AG04449 (cell line): ENCODE measurements around the gene C9orf50.

ENCODE experiments used
- CTCF ChIA-PET: fragments of 350-600 bp; formaldehyde crosslinking; extraction: SDS; loops from one replicate; lab custom pipeline; 2021; ENCODE audit warnings: antibody characterized with exemption; lab: Yijun Ruan, JAX
- POLR2A ChIA-PET: fragments of 400-600, 350-600 bp; formaldehyde crosslinking; extraction: SDS; loops from one replicate; lab custom pipeline; 2020; ENCODE audit warnings: antibody characterized with exemption, inconsistent platforms; lab: Yijun Ruan, JAX
- DNase-seq: peaks from one replicate; pipeline ENCODE4 v3.0.0-alpha.2; 2010; ENCODE audit warnings: low read depth, low spot score
- H3K4me3 ChIP-seq: 2 replicates; pipeline ENCODE4 v1.5.1; 2011; ENCODE audit warnings: low read depth, mild to moderate bottlenecking, control low read depth, low read length
- TF ChIP-seq, protein P1 (sequence below): IDR thresholded peaks from one replicate; pipeline ENCODE4 v1.5.1; 2011; ENCODE audit warnings: mild to moderate bottlenecking, moderate library complexity, low read length, control low read depth, inconsistent platforms; ENCODE audit not compliant: insufficient read depth; ENCODE audit errors: missing control alignments

C9orf50 gene

DNA sequence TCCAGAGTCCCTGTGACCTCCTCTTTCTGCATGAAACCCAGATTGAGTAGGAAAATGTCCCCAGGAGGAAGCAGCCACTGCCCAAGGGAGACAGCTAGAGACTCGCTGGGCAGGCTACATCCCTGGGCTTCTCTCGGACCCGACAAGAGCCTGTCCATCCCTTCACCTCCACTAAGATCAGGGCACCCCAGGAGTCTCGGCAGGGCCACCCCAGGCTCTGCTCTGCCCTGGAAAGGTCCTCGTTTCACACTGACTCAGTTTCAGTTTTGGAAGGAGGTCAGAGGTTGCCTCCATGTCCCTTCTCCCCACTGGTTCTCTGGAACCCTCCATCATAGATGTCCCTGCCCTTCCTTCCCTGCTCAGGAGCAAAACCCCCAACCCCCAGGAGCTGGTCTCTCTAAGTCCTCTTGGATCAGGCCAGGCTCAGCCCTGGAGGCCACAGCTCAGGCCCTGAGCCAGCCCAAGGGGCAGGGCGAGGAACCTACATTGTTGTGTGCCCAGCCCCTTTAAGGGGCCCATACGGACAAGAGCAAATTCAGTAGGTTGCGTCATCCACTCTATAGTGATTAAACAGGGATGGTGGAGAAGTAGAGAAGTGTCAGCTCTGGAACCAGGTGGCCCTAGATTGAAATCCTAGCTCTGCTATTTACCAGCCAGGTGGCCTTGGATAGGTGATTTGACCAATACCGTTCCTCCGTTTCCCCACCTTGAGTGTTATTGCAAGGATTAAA is 37.4 kb downstream of the C9orf50 start:
- H3K4me3 ChIP-seq: no peak overlapping the region
- no peak for DNase-seq
- TF ChIP-seq, protein P1, sequence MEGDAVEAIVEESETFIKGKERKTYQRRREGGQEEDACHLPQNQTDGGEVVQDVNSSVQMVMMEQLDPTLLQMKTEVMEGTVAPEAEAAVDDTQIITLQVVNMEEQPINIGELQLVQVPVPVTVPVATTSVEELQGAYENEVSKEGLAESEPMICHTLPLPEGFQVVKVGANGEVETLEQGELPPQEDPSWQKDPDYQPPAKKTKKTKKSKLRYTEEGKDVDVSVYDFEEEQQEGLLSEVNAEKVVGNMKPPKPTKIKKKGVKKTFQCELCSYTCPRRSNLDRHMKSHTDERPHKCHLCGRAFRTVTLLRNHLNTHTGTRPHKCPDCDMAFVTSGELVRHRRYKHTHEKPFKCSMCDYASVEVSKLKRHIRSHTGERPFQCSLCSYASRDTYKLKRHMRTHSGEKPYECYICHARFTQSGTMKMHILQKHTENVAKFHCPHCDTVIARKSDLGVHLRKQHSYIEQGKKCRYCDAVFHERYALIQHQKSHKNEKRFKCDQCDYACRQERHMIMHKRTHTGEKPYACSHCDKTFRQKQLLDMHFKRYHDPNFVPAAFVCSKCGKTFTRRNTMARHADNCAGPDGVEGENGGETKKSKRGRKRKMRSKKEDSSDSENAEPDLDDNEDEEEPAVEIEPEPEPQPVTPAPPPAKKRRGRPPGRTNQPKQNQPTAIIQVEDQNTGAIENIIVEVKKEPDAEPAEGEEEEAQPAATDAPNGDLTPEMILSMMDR: no peak
- POLR2A ChIA-PET: interaction anchor here (1.3 kb wide), 1 partner anchor 405 kb away, joined by 3 read pairs; the partner anchor contains the start of gene IER5L
- CTCF ChIA-PET: interaction anchor here (0.7 to 2.3 kb wide), 3 partner anchors 409 to 452 kb away, joined by 3 to 7 read pairs (median 5); no protein-coding TSS in a partner anchor

DNA sequence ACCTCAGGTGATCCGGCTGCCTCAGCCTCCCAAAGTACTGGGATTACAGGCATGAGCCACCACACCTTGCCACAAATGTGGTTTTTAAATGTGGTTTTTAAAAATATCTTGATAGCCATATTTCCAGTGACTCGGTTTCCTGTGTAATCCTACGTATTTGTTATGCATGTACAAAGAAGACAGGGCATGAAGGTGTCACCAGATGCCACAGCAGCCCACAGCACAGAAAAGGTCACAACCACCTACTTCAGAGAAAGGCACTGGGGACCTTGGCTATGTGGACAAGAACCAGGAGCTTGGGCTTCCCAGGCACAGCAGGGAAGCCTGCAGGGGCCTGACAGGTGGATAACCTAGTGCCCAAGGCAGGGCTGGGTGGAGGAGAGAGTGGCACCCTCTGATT is 38.0 kb downstream of the C9orf50 start:
- TF ChIP-seq, protein P1: no peak
- DNase-seq: no peak
- no peak overlapping the region for H3K4me3 ChIP-seq
- POLR2A ChIA-PET: interaction anchor here (0.6 kb wide), 1 partner anchor 409 kb away, joined by 3 read pairs; no protein-coding TSS in a partner anchor
- CTCF ChIA-PET: interaction anchor here (0.7 to 2.3 kb wide), 3 partner anchors 408 to 451 kb away, joined by 3 to 7 read pairs (median 5); no protein-coding TSS in a partner anchor

DNA sequence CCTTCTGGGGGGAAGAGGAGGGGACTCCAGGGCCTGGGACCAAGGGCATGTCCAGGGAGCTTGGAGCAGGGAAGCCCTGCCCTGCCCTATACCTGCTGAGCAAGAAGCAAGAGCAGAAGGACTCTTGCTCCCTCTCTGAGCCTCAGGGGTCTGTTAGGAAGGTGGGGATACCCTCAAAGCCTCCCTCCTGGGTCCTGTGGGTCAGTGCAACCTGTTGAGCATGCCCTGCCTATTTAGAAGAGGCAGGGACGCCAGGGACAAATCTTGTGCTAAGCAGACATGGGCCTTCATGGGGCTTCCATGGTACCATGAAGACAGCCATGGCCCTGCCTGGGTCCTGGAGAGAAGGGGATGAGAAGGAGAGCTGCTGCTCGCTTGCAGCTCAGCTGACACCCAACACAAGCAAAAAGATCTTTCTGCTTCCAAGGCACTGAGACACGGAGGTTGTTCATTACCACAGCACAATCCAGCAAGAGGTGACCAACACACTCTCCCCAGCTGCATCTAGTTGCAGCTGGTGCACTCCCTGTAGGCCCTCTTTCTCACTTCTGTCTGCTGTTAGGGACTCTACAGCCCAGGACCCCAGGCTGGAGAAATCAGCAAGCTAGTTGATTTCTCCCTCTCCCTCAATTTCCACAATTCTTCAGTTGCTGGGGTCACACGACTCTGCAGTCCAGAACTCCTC is 39.3 kb downstream of the C9orf50 start:
- ChIA-PET POLR2A (no interaction called here), CTCF (no interaction called here)
- TF ChIP-seq, protein P1: no peak
- no peak for DNase-seq
- H3K4me3 ChIP-seq: no peak overlapping the region

DNA sequence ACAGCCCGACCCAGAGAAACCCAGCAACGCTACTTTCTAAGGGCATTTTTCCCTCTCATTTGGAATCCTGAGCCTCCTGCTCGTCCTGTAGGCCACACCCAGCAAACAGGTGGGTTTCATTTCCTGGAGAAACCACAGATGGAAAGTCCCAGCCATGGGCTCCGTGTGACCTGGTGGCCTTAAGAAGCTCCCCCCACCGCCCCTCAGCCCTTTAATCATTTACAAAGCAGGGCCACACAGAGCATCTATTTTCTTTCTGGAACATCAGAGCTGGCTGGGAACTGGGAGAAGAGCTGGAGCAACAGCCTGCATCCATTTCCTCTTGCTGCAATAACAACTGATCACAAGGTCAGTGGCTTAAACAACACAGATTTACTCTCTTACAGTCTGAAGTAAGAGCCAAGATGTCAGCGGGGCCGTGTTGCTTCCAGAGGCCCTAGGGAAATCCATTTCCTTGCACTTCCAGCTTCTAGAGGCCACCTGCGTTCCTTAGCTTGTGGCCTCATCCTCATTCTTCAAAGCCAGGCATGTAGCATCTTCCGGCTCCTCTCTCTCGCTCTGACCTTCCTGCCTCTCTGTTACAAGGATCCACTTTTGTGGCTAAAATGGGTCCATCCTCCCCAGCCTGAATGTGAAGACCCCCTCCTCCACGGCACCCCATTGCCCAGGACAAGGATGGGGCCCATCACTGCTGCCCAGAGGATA is 40.5 kb downstream of the C9orf50 start:
- no peak for DNase-seq
- ChIA-PET CTCF (interaction anchor here (1.7 kb wide), 1 partner anchor 441 kb away, joined by 6 read pairs; no protein-coding TSS in a partner anchor), POLR2A (interaction anchor here (0.6 kb wide), 2 partner anchors 218 to 437 kb away, joined by 3 read pairs; no protein-coding TSS in a partner anchor)
- TF ChIP-seq, protein P1: no peak
- H3K4me3 ChIP-seq: no peak overlapping the region

DNA sequence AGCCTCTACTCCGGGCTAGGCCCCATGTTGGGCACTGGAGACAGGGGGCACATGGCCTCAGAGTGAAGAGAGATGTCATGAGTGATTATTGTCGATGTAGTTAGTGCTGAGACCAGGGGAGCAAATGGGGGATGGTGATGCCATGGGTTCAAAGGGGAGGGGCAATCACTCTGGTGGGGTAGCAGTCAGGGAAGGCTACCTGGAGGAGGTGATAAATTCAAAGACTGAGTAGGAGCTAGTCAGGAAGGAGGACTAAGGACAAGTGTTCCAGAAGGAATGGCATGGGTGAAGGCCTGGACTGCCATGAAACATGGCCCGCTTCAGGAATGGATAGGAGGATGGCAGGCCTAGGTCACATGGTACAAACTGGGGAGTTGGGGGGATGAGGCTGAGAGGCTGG is 41.6 kb downstream of the C9orf50 start:
- H3K4me3 ChIP-seq: no peak overlapping the region
- TF ChIP-seq, protein P1: no peak
- POLR2A ChIA-PET: no interaction called here
- CTCF ChIA-PET: interaction anchor here (0.8 to 1.7 kb wide), 2 partner anchors 436 to 440 kb away, joined by 3 to 6 read pairs; no protein-coding TSS in a partner anchor
- DNase-seq: no peak
